A549 (cell line): ENCODE data around the gene TAL2.

Source experiments
- CEBPB ChIP-seq, 2 experiments: fragments of >200 bp in 1 of 2; sonication (Bioruptor Twin) in 1 of 2; formaldehyde crosslinking in 1 of 2; IDR thresholded peaks; 2 replicates each; pipeline ENCODE4 v1.6.1; 2012 to 2016
- ELK1 ChIP-seq: fragments of 150-350 bp; IDR thresholded peaks from 2 replicates; pipeline ENCODE4 v1.6.1; 2014; ENCODE audit warnings: low read depth, mild to moderate bottlenecking, low read length
- GATA3 ChIP-seq: IDR thresholded peaks from 2 replicates; pipeline ENCODE4 v1.6.1; 2012; ENCODE audit warnings: borderline replicate concordance
- HMGXB4 ChIP-seq: fragments of 250-450 bp; sonication (Bioruptor Pico); IDR thresholded peaks from 2 replicates; pipeline ENCODE4 v1.5.0; 2021; ENCODE audit warnings: mild to moderate bottlenecking, moderate library complexity, borderline replicate concordance
- JUN ChIP-seq, 2 experiments: fragments of >200 bp; sonication (Bioruptor Twin); formaldehyde crosslinking; IDR thresholded peaks; 2 replicates in 1 of 2; 3 replicates in 1 of 2; pipeline ENCODE4 v1.6.1; 2016 to 2017
- POLR2A ChIP-seq: IDR thresholded peaks from 2 replicates; pipeline ENCODE4 v1.6.1; 2012; ENCODE audit warnings: mild to moderate bottlenecking, low read length
- RAD21 ChIP-seq, 2 experiments: fragments of >200 bp in 1 of 2; sonication (Bioruptor Twin) in 1 of 2; formaldehyde crosslinking in 1 of 2; IDR thresholded peaks in 1 of 2; conservative IDR thresholded peaks in 1 of 2; 2 replicates in 1 of 2; 3 replicates in 1 of 2; pipeline ENCODE4 v1.6.1; 2012 to 2018; ENCODE audit warnings: inconsistent platforms in 1 of 2
- RFX5 ChIP-seq: fragments of 450-650 bp; IDR thresholded peaks from 2 replicates; pipeline ENCODE4 v1.7.1; 2014; ENCODE audit warnings: antibody characterized with exemption, mild to moderate bottlenecking, moderate library complexity
- SMC3 ChIP-seq: fragments of >200 bp; sonication (Bioruptor Twin); formaldehyde crosslinking; IDR thresholded peaks from 3 replicates; pipeline ENCODE4 v1.6.1; 2018; ENCODE audit warnings: inconsistent platforms
- TF ChIP-seq, protein P1 (sequence below): fragments of >200 bp; sonication (Bioruptor Twin); formaldehyde crosslinking; IDR thresholded peaks from 3 replicates; pipeline ENCODE4 v1.5.1; 2016
- TF ChIP-seq, protein P2 (sequence below): IDR thresholded peaks from 2 replicates; pipeline ENCODE4 v1.6.1; 2012
- TF ChIP-seq, protein P3 (sequence below): fragments of 200-600 bp; sonication (generic); IDR thresholded peaks from 2 replicates; pipeline ENCODE4 v1.6.1; 2016; ENCODE audit warnings: antibody characterized with exemption, mild to moderate bottlenecking, moderate library complexity
- TF ChIP-seq, protein P4 (sequence below): IDR thresholded peaks from 2 replicates; pipeline ENCODE4 v1.6.1; 2012

DNA sequence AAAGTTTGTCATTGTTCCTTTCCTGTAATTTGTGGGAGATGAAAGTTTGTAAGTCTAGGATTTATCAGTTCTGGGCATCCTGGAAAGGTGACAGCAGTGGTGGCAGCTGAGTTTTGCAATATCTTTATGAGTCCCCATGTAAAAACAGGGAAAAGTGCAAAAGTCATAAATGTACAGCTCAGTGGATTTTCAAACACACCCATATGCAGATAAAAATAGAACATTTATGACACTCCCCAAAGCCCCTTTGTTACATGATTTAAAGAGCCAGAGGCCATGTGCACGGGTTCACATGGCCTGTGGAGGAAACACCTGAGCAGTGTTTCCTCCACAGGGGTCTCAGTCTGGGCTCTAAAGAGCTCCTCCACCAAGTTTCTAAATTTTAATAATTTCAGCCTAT, 38.4 kb downstream of the TAL2 start:
- TF ChIP-seq JUN (IDR thresholded peaks at IDR 0.05): no peak
- TF ChIP-seq, protein P1, sequence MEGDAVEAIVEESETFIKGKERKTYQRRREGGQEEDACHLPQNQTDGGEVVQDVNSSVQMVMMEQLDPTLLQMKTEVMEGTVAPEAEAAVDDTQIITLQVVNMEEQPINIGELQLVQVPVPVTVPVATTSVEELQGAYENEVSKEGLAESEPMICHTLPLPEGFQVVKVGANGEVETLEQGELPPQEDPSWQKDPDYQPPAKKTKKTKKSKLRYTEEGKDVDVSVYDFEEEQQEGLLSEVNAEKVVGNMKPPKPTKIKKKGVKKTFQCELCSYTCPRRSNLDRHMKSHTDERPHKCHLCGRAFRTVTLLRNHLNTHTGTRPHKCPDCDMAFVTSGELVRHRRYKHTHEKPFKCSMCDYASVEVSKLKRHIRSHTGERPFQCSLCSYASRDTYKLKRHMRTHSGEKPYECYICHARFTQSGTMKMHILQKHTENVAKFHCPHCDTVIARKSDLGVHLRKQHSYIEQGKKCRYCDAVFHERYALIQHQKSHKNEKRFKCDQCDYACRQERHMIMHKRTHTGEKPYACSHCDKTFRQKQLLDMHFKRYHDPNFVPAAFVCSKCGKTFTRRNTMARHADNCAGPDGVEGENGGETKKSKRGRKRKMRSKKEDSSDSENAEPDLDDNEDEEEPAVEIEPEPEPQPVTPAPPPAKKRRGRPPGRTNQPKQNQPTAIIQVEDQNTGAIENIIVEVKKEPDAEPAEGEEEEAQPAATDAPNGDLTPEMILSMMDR: no peak
- TF ChIP-seq, protein P2, sequence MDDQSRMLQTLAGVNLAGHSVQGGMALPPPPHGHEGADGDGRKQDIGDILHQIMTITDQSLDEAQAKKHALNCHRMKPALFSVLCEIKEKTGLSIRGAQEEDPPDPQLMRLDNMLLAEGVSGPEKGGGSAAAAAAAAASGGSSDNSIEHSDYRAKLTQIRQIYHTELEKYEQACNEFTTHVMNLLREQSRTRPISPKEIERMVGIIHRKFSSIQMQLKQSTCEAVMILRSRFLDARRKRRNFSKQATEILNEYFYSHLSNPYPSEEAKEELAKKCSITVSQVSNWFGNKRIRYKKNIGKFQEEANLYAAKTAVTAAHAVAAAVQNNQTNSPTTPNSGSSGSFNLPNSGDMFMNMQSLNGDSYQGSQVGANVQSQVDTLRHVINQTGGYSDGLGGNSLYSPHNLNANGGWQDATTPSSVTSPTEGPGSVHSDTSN: no peak
- TF ChIP-seq, protein P3, sequence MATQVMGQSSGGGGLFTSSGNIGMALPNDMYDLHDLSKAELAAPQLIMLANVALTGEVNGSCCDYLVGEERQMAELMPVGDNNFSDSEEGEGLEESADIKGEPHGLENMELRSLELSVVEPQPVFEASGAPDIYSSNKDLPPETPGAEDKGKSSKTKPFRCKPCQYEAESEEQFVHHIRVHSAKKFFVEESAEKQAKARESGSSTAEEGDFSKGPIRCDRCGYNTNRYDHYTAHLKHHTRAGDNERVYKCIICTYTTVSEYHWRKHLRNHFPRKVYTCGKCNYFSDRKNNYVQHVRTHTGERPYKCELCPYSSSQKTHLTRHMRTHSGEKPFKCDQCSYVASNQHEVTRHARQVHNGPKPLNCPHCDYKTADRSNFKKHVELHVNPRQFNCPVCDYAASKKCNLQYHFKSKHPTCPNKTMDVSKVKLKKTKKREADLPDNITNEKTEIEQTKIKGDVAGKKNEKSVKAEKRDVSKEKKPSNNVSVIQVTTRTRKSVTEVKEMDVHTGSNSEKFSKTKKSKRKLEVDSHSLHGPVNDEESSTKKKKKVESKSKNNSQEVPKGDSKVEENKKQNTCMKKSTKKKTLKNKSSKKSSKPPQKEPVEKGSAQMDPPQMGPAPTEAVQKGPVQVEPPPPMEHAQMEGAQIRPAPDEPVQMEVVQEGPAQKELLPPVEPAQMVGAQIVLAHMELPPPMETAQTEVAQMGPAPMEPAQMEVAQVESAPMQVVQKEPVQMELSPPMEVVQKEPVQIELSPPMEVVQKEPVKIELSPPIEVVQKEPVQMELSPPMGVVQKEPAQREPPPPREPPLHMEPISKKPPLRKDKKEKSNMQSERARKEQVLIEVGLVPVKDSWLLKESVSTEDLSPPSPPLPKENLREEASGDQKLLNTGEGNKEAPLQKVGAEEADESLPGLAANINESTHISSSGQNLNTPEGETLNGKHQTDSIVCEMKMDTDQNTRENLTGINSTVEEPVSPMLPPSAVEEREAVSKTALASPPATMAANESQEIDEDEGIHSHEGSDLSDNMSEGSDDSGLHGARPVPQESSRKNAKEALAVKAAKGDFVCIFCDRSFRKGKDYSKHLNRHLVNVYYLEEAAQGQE: no peak
- no peak for TF ChIP-seq RFX5
- TF ChIP-seq RAD21 (conservative IDR thresholded peaks at IDR 0.05 in 1 of 2, IDR thresholded peaks at IDR 0.05 in 1 of 2): no peak
- TF ChIP-seq ELK1: no peak
- no peak for TF ChIP-seq POLR2A
- no peak for TF ChIP-seq GATA3
- no peak for TF ChIP-seq SMC3
- TF ChIP-seq HMGXB4 (CRISPR knock-in tag): no peak
- TF ChIP-seq, protein P4, sequence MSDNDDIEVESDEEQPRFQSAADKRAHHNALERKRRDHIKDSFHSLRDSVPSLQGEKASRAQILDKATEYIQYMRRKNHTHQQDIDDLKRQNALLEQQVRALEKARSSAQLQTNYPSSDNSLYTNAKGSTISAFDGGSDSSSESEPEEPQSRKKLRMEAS: no peak
- TF ChIP-seq CEBPB (IDR thresholded peaks at IDR 0.05): no peak
